Fibroblast of lung (primary cell): Measurements from ENCODE around the gene GPC5. TPM values are rescaled to one million over a fixed set of nuclear protein-coding genes. Genes with fewer than 3 reads are reported as not detected.

Experiments used
- DNase-seq, 2 donors: peaks; one replicate each; pipeline versions ENCODE4 v3.0.0 to v3.0.0-alpha.2; 2010; ENCODE audit warnings: low read depth in 2 of 2
- H2AFZ ChIP-seq: 2 replicates; pipeline ENCODE4 v1.5.1; 2012; ENCODE audit warnings: low read length, control low read depth, inconsistent platforms
- H3K27ac ChIP-seq: 2 replicates; pipeline ENCODE4 v1.5.1; 2011; ENCODE audit warnings: low read length, control low read depth; ENCODE audit not compliant: insufficient read depth
- H3K27me3 ChIP-seq: 2 replicates; pipeline ENCODE4 v1.5.1; 2011; ENCODE audit warnings: mild to moderate bottlenecking, low read length; ENCODE audit not compliant: control insufficient read depth, insufficient read depth
- H3K36me3 ChIP-seq: 2 replicates; pipeline ENCODE4 v1.5.1; 2011; ENCODE audit warnings: low read length; ENCODE audit not compliant: control insufficient read depth, insufficient read depth
- H3K4me1 ChIP-seq: 2 replicates; pipeline ENCODE4 v1.5.1; 2011; ENCODE audit warnings: low read length; ENCODE audit not compliant: control insufficient read depth, insufficient read depth; ENCODE audit errors: extremely low read depth
- H3K4me2 ChIP-seq: 2 replicates; pipeline ENCODE4 v1.5.1; 2011; ENCODE audit warnings: low read length, control low read depth; ENCODE audit not compliant: insufficient read depth; ENCODE audit errors: extremely low read depth
- H3K4me3 ChIP-seq, 4 experiments: fragments of 200-600 bp in 1 of 4; sonication (generic) in 1 of 4; replicated peaks in 1 of 4; 2 replicates each; pipeline ENCODE4 v1.5.1; 2011 to 2016; ENCODE audit warnings: low read length in 4 of 4, low read depth in 3 of 4, mild to moderate bottlenecking in 3 of 4, control low read depth in 2 of 4, inconsistent platforms in 1 of 4, mixed read lengths in 1 of 4; ENCODE audit not compliant: insufficient read depth in 1 of 4; ENCODE audit errors: control extremely low read depth in 1 of 4
- H3K79me2 ChIP-seq: 2 replicates; pipeline ENCODE4 v1.5.1; 2012; ENCODE audit warnings: mild to moderate bottlenecking, low read length, inconsistent platforms; ENCODE audit not compliant: control insufficient read depth, insufficient read depth
- H3K9ac ChIP-seq: 2 replicates; pipeline ENCODE4 v1.5.1; 2011; ENCODE audit warnings: mild to moderate bottlenecking, low read length, control low read depth; ENCODE audit not compliant: insufficient read depth
- H3K9me3 ChIP-seq: 2 replicates; pipeline ENCODE4 v1.5.1; 2012; ENCODE audit warnings: low read depth, low read length; ENCODE audit not compliant: control insufficient read depth, insufficient read depth
- H4K20me1 ChIP-seq: 2 replicates; pipeline ENCODE4 v1.5.1; 2011; ENCODE audit warnings: low read length; ENCODE audit not compliant: control insufficient read depth, insufficient read depth; ENCODE audit errors: extremely low read depth
- EZH2 ChIP-seq: IDR thresholded peaks from 2 replicates; pipeline ENCODE4 v1.5.1; 2012; ENCODE audit warnings: low read length, control low read depth, mild to moderate bottlenecking; ENCODE audit errors: missing control alignments
- polyA plus RNA-seq, 2 donors: library from polyadenylated mRNA; depleted of rRNA in 1 of 2; stranded (reverse) in 1 of 2; unstranded in 1 of 2; fragments of >200 nt; gene quantifications; 2 replicates each; pipeline ENCODE4 v1.2.1, GENCODE V29; 2011 to 2012; ENCODE audit warnings: missing spikeins in 1 of 2
- total RNA-seq: library from RNA; depleted of rRNA; stranded (reverse); fragments of >200 nt; gene quantifications from 2 replicates; pipeline ENCODE4 v1.2.1, GENCODE V29; 2014
- TF ChIP-seq, protein P1 (sequence below), 2 donors: IDR thresholded peaks in 1 of 2; conservative IDR thresholded peaks in 1 of 2; 1 replicate in 1 of 2; 2 replicates in 1 of 2; pipeline ENCODE4 v1.5.1; 2011 to 2012; ENCODE audit warnings: low read length in 2 of 2, control low read depth in 1 of 2, inconsistent platforms in 1 of 2, low read depth in 1 of 2, mild to moderate bottlenecking in 1 of 2

The GPC5 gene
- total and polyA plus RNA-seq, 2 donors (not counting 1 experiment from before 2014, with no cell fraction given): 0.17 TPM; not detected in 1

GRCh38 chr13:92658293-92658692 lies 1259.9 kb downstream of the GPC5 start:
- H3K36me3 ChIP-seq: no peaks in the 10 kb centered on the region
- no peak overlapping the region for H3K9ac ChIP-seq
- H2AFZ ChIP-seq: no peak overlapping the region
- H3K27ac ChIP-seq: no peak overlapping the region
- no peak for TF ChIP-seq EZH2
- TF ChIP-seq, protein P1, sequence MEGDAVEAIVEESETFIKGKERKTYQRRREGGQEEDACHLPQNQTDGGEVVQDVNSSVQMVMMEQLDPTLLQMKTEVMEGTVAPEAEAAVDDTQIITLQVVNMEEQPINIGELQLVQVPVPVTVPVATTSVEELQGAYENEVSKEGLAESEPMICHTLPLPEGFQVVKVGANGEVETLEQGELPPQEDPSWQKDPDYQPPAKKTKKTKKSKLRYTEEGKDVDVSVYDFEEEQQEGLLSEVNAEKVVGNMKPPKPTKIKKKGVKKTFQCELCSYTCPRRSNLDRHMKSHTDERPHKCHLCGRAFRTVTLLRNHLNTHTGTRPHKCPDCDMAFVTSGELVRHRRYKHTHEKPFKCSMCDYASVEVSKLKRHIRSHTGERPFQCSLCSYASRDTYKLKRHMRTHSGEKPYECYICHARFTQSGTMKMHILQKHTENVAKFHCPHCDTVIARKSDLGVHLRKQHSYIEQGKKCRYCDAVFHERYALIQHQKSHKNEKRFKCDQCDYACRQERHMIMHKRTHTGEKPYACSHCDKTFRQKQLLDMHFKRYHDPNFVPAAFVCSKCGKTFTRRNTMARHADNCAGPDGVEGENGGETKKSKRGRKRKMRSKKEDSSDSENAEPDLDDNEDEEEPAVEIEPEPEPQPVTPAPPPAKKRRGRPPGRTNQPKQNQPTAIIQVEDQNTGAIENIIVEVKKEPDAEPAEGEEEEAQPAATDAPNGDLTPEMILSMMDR (conservative IDR thresholded peaks at IDR 0.05 in 1 of 2, IDR thresholded peaks at IDR 0.05 in 1 of 2; ENCODE audit: low read depth in 1 of 2, low read length in 2 of 2): no peak
- no peaks in the 10 kb centered on the region for H3K4me1 ChIP-seq
- no peaks in the 10 kb centered on the region for H3K79me2 ChIP-seq
- no peak overlapping the region for H3K4me2 ChIP-seq
- no peak overlapping the region for H3K4me3 ChIP-seq
- no peaks in the 10 kb centered on the region for H3K27me3 ChIP-seq
- H3K9me3 ChIP-seq: no peaks in the 10 kb centered on the region
- DNase-seq: no peak
- no peaks in the 10 kb centered on the region for H4K20me1 ChIP-seq

- H3K79me2 ChIP-seq: no peaks in the 10 kb centered on the region
- H3K4me2 ChIP-seq: no peak overlapping the region
- no peaks in the 10 kb centered on the region for H4K20me1 ChIP-seq
- no peak for TF ChIP-seq EZH2
- TF ChIP-seq, protein P1 (conservative IDR thresholded peaks at IDR 0.05 in 1 of 2, IDR thresholded peaks at IDR 0.05 in 1 of 2; ENCODE audit: low read depth in 1 of 2, low read length in 2 of 2): no peak
- no peaks in the 10 kb centered on the region for H3K9me3 ChIP-seq
- no peak overlapping the region for H3K27ac ChIP-seq
- H2AFZ ChIP-seq: no peak overlapping the region
- H3K4me3 ChIP-seq: no peak overlapping the region
- no peak for DNase-seq
- no peaks in the 10 kb centered on the region for H3K36me3 ChIP-seq
- H3K27me3 ChIP-seq: no peaks in the 10 kb centered on the region
- no peaks in the 10 kb centered on the region for H3K4me1 ChIP-seq
- no peak overlapping the region for H3K9ac ChIP-seq
Observed at GRCh38 chr13:92661406-92661805, 1263.0 kb downstream of the GPC5 start.

GRCh38 chr13:92668157-92668556 lies 1269.7 kb downstream of the GPC5 start:
- Histone ChIP-seq H3K4me3 (no peak overlapping the region), H3K27ac (no peak overlapping the region), H3K9ac (no peak overlapping the region), H3K27me3 (no peaks in the 10 kb centered on the region), H3K9me3 (no peaks in the 10 kb centered on the region), H3K4me1 (no peaks in the 10 kb centered on the region), H3K4me2 (no peak overlapping the region), H3K36me3 (no peaks in the 10 kb centered on the region), H3K79me2 (no peaks in the 10 kb centered on the region), H4K20me1 (no peaks in the 10 kb centered on the region), H2AFZ (no peak overlapping the region)
- DNase-seq: no peak
- TF ChIP-seq EZH2: no peak
- TF ChIP-seq, protein P1 (conservative IDR thresholded peaks at IDR 0.05 in 1 of 2, IDR thresholded peaks at IDR 0.05 in 1 of 2; ENCODE audit: low read depth in 1 of 2, low read length in 2 of 2): no peak
